HepG2 (cell line): Measurements from ENCODE around the gene ZFP90. TPM values are rescaled to one million over a fixed set of nuclear protein-coding genes. Genes with fewer than 3 reads are reported as not detected.
A peak's percentile ranks its signal among the peaks of the same experiment; 100 is the strongest.

Experiments
- ATAC-seq: fragments of 200-7000 bp; cut with Tn5 transposase; 3 replicates; pipeline ENCODE4 v1.9.1; 2020; ENCODE audit warnings: mild to moderate bottlenecking, moderate library complexity
- BruUV-seq: library from RNA; stranded (reverse); fragments of 400-500 nt; replicated peaks from 2 replicates; lab custom pipeline; 2021; lab: Mats Ljungman, UMichigan
- CTCF ChIA-PET: fragments of 300-600 bp; formaldehyde crosslinking; extraction: SDS; loops from one replicate; lab custom pipeline; 2021; ENCODE audit warnings: low total read pairs, inconsistent platforms, low intra/inter-chr PET ratio; lab: Yijun Ruan, JAX
- POLR2A ChIA-PET: fragments of 350-600 bp; sonication (Branson Sonifier 250); formaldehyde crosslinking; loops from one replicate; lab custom pipeline; 2020; ENCODE audit warnings: antibody characterized with exemption, inconsistent platforms; lab: Yijun Ruan, JAX
- DNase-seq: peaks from one replicate; pipeline ENCODE4 v3.0.0-alpha.2; 2015; ENCODE audit warnings: low spot score
- FAIRE-seq: peaks from 3 replicates; lab custom pipeline; 2011; peaks lifted over from hg19 to GRCh38; lab: Jason Lieb, UNC
- H2AFZ ChIP-seq: one replicate; pipeline ENCODE4 v1.6.1; 2011; ENCODE audit warnings: low read length, inconsistent platforms
- H3K27ac ChIP-seq: fragments of 300-600 bp; 3 replicates; pipeline ENCODE4 v1.8.0; 2011; ENCODE audit warnings: mixed run types, mild to moderate bottlenecking, mixed read lengths, low read length, inconsistent platforms; ENCODE audit not compliant: insufficient read depth; ENCODE audit errors: extremely low read length
- H3K27me3 ChIP-seq, 2 experiments: fragments of 200-600 bp in 1 of 2; 2 replicates in 1 of 2; 3 replicates in 1 of 2; pipeline versions ENCODE4 v1.6.0 to v1.8.0; 2011; ENCODE audit warnings: low read length in 2 of 2, mild to moderate bottlenecking in 2 of 2, moderate library complexity in 2 of 2, inconsistent platforms in 1 of 2; ENCODE audit not compliant: insufficient read depth in 2 of 2, control insufficient read depth in 1 of 2
- H3K36me3 ChIP-seq, 2 experiments: fragments of 200-600 bp in 1 of 2; replicated peaks in 1 of 2; 2 replicates in 1 of 2; 3 replicates in 1 of 2; pipeline versions ENCODE4 v1.5.1 to v1.8.0; 2011; ENCODE audit warnings: low read length in 2 of 2, inconsistent platforms in 1 of 2; ENCODE audit not compliant: insufficient read depth in 2 of 2, control insufficient read depth in 1 of 2
- H3K4me1 ChIP-seq: 2 replicates; pipeline ENCODE4 v1.5.1; 2012; ENCODE audit warnings: low read length, inconsistent platforms; ENCODE audit not compliant: insufficient read depth
- H3K4me2 ChIP-seq: 2 replicates; pipeline ENCODE4 v1.6.0; 2011; ENCODE audit warnings: low read depth, low read length, inconsistent platforms
- H3K4me3 ChIP-seq, 3 experiments: fragments of 200-600 bp in 1 of 3; sonication (generic), shearing (Covaris generic) in 1 of 3; replicated peaks in 1 of 3; 2 replicates each; pipeline ENCODE4 v1.5.1; 2011 to 2016; ENCODE audit warnings: low read length in 3 of 3, inconsistent platforms in 2 of 3, low read depth in 2 of 3, mild to moderate bottlenecking in 2 of 3, control low read depth in 1 of 3, mixed read lengths in 1 of 3; ENCODE audit not compliant: insufficient read depth in 1 of 3
- H3K79me2 ChIP-seq: one replicate; pipeline ENCODE4 v1.6.1; 2011; ENCODE audit warnings: low read length, inconsistent platforms; ENCODE audit not compliant: insufficient read depth
- H3K9ac ChIP-seq: 2 replicates; pipeline ENCODE4 v1.6.0; 2011; ENCODE audit warnings: mild to moderate bottlenecking, low read depth, low read length, inconsistent platforms; ENCODE audit not compliant: insufficient read depth
- H3K9me3 ChIP-seq: 2 replicates; pipeline ENCODE4 v1.5.1; 2012; ENCODE audit warnings: mild to moderate bottlenecking, low read length
- H4K20me1 ChIP-seq: 2 replicates; pipeline ENCODE4 v1.6.0; 2011; ENCODE audit warnings: inconsistent platforms, mild to moderate bottlenecking, low read length, moderate library complexity; ENCODE audit not compliant: insufficient read depth
- GLI4 ChIP-seq: sonication (generic); formaldehyde crosslinking; IDR thresholded peaks from 2 replicates; pipeline ENCODE4 v1.5.1; 2020; ENCODE audit warnings: missing genetic modification reagents, mild to moderate bottlenecking, moderate library complexity, borderline replicate concordance
- KLF15 ChIP-seq: sonication (generic); formaldehyde crosslinking; IDR thresholded peaks from 2 replicates; pipeline ENCODE4 v1.8.1; 2023; ENCODE audit warnings: borderline replicate concordance, mild to moderate bottlenecking, inconsistent platforms, missing genetic modification reagents, mixed read lengths
- MAFG ChIP-seq: sonication (generic); formaldehyde crosslinking; IDR thresholded peaks from 2 replicates; pipeline ENCODE4 v1.5.1; 2020; ENCODE audit warnings: mild to moderate bottlenecking, missing genetic modification reagents
- PHF8 ChIP-seq: sonication (generic); formaldehyde crosslinking; IDR thresholded peaks from 2 replicates; pipeline ENCODE4 v1.5.0; 2020; ENCODE audit warnings: missing genetic modification reagents
- RFXAP ChIP-seq: sonication (generic); formaldehyde crosslinking; IDR thresholded peaks from 2 replicates; pipeline ENCODE4 v1.4.0; 2020; ENCODE audit warnings: missing genetic modification reagents, borderline replicate concordance
- SMYD3 ChIP-seq: sonication (generic); formaldehyde crosslinking; IDR thresholded peaks from 2 replicates; pipeline ENCODE4 v1.8.1; 2023; ENCODE audit warnings: mild to moderate bottlenecking, missing genetic modification reagents
- TIGD3 ChIP-seq: sonication (generic); formaldehyde crosslinking; IDR thresholded peaks from 2 replicates; pipeline ENCODE4 v1.5.1; 2020; ENCODE audit warnings: mild to moderate bottlenecking, missing genetic modification reagents, borderline replicate concordance
- ZFYVE20 ChIP-seq: sonication (generic); formaldehyde crosslinking; IDR thresholded peaks from 2 replicates; pipeline ENCODE4 v1.8.0; 2023; ENCODE audit warnings: low read depth, mild to moderate bottlenecking, moderate library complexity, missing genetic modification reagents, borderline replicate concordance
- ZNF292 ChIP-seq: sonication (generic); formaldehyde crosslinking; IDR thresholded peaks from 2 replicates; pipeline ENCODE4 v1.8.1; 2022; ENCODE audit warnings: mild to moderate bottlenecking, low read depth, missing genetic modification reagents, borderline replicate concordance
- ZNF34 ChIP-seq: sonication (generic); formaldehyde crosslinking; IDR thresholded peaks from 2 replicates; pipeline ENCODE4 v1.4.0; 2020; ENCODE audit warnings: mild to moderate bottlenecking, missing genetic modification reagents, borderline replicate concordance
- ZNF382 ChIP-seq: sonication (generic); formaldehyde crosslinking; IDR thresholded peaks from 2 replicates; pipeline ENCODE4 v1.5.0; 2020; ENCODE audit warnings: missing genetic modification reagents, mild to moderate bottlenecking, borderline replicate concordance
- ZNF672 ChIP-seq: sonication (generic); formaldehyde crosslinking; IDR thresholded peaks from 2 replicates; pipeline ENCODE4 v1.8.1; 2022; ENCODE audit warnings: missing genetic modification reagents
- ZNF781 ChIP-seq: sonication (generic); formaldehyde crosslinking; IDR thresholded peaks from 2 replicates; pipeline ENCODE4 v1.5.1; 2020; ENCODE audit warnings: borderline replicate concordance, mild to moderate bottlenecking, missing genetic modification reagents; ENCODE audit errors: not compliant biosample characterization
- WGBS: methylation state at CpG from one replicate; pipeline ENCODE4 v1.1.6; 2017; ENCODE audit warnings: low lambda C conversion rate; 5-methylcytosine and 5-hydroxymethylcytosine counted together
- in situ Hi-C: cut with HindIII; loops from 2 replicates; pipeline ENCODE4 v1.10.0; 2017; ENCODE audit warnings: low pct_unique_long_range_greater_than_20kb; ENCODE audit not compliant: extremely low pct_ligation_motif_present
- intact Hi-C: fragments of 100-400 bp; cut with micrococcal nuclease; formaldehyde crosslinking; loops from one replicate; pipeline ENCODE4 v1.10.0; 2022; ENCODE audit not compliant: unreplicated experiment
- polyA plus RNA-seq, 8 experiments: library from polyadenylated mRNA; depleted of rRNA in 3 of 8; stranded (reverse) in 7 of 8; unstranded in 1 of 8; fragments of >200 nt; fragmentation: Illumina TruSeq in 4 of 8; extraction: Trizol in 4 of 8; gene quantifications; 2 replicates each; pipeline versions ENCODE4 v1.2.1 to v1.2.3, GENCODE V29; 2011 to 2016; ENCODE audit warnings: low read depth in 4 of 8, missing spikeins in 1 of 8, mixed read lengths in 1 of 8; ENCODE audit not compliant: insufficient read depth in 1 of 8
- total RNA-seq, 5 experiments: library from RNA; depleted of rRNA; stranded (reverse); fragments of >200 nt; fragmentation: Illumina TruSeq; extraction: Trizol; gene quantifications; 2 replicates each; pipeline ENCODE4 v1.2.3, GENCODE V29; 2016; ENCODE audit warnings: low read depth in 1 of 5
- TF ChIP-seq, protein P1 (sequence below): sonication (generic); formaldehyde crosslinking; IDR thresholded peaks from 2 replicates; pipeline ENCODE4 v1.4.0; 2020; ENCODE audit warnings: missing genetic modification reagents, borderline replicate concordance
- TF ChIP-seq, protein P2 (sequence below): IDR thresholded peaks from 2 replicates; pipeline ENCODE4 v1.6.1; 2016; ENCODE audit warnings: missing compliant biosample characterization, missing genetic modification reagents, borderline replicate concordance

Gene ZFP90
- total and polyA plus RNA-seq, 2 of the 13 experiments (the other 11 are each of a cell fraction or from before 2014, with no cell fraction given) = 17.6 to 18.9 TPM

GRCh38 chr16:68529931-68530701 lies 9.0 kb upstream of the ZFP90 start:
- intact Hi-C loops (loop anchor here (2.0 to 10.0 kb wide), 2 partner anchors 63 to 605 kb away; partner anchors contain the start of genes CHTF8 and UTP4), in situ Hi-C loops (loop anchor here (5.0 kb wide), 1 partner anchor 62 kb away; no protein-coding TSS in a partner anchor)
- peak; percentile 15 for FAIRE-seq
- TF ChIP-seq ZNF292 (CRISPR knock-in tag) = peak; percentile 89; the same call in 1 of the 2 replicates
- TF ChIP-seq SMYD3 = peak; percentile 70; the same call in 1 of the 2 replicates
- peak; percentile 78; the same call in 1 of the 2 replicates for TF ChIP-seq ZFYVE20 (CRISPR knock-in tag)
- no peak for TF ChIP-seq ZNF672 (CRISPR knock-in tag)
- peak; percentile 93; the same call in 1 of the 2 replicates for TF ChIP-seq GLI4
- peak; percentile 92 for TF ChIP-seq RFXAP (CRISPR knock-in tag)
- TF ChIP-seq ZNF34 (CRISPR knock-in tag) = no peak
- TF ChIP-seq, protein P1, sequence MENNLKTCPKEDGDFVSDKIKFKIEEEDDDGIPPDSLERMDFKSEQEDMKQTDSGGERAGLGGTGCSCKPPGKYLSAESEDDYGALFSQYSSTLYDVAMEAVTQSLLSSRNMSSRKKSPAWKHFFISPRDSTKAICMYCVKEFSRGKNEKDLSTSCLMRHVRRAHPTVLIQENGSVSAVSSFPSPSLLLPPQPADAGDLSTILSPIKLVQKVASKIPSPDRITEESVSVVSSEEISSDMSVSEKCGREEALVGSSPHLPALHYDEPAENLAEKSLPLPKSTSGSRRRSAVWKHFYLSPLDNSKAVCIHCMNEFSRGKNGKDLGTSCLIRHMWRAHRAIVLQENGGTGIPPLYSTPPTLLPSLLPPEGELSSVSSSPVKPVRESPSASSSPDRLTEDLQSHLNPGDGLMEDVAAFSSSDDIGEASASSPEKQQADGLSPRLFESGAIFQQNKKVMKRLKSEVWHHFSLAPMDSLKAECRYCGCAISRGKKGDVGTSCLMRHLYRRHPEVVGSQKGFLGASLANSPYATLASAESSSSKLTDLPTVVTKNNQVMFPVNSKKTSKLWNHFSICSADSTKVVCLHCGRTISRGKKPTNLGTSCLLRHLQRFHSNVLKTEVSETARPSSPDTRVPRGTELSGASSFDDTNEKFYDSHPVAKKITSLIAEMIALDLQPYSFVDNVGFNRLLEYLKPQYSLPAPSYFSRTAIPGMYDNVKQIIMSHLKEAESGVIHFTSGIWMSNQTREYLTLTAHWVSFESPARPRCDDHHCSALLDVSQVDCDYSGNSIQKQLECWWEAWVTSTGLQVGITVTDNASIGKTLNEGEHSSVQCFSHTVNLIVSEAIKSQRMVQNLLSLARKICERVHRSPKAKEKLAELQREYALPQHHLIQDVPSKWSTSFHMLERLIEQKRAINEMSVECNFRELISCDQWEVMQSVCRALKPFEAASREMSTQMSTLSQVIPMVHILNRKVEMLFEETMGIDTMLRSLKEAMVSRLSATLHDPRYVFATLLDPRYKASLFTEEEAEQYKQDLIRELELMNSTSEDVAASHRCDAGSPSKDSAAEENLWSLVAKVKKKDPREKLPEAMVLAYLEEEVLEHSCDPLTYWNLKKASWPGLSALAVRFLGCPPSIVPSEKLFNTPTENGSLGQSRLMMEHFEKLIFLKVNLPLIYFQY = peak; percentile 72; the same call in 1 of the 2 replicates
- peak; percentile 99 for TF ChIP-seq ZNF781 (CRISPR knock-in tag)
- TF ChIP-seq PHF8 (CRISPR knock-in tag) = peak; percentile 92
- no peak; the same call in 1 of the 2 replicates for TF ChIP-seq MAFG
- TF ChIP-seq ZNF382 = no peak
- peak; percentile 95; the same call in 1 of the 2 replicates for TF ChIP-seq KLF15 (CRISPR knock-in tag)
- TF ChIP-seq, protein P2, sequence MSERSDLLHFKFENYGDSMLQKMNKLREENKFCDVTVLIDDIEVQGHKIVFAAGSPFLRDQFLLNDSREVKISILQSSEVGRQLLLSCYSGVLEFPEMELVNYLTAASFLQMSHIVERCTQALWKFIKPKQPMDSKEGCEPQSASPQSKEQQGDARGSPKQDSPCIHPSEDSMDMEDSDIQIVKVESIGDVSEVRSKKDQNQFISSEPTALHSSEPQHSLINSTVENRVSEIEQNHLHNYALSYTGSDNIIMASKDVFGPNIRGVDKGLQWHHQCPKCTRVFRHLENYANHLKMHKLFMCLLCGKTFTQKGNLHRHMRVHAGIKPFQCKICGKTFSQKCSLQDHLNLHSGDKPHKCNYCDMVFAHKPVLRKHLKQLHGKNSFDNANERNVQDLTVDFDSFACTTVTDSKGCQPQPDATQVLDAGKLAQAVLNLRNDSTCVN (CRISPR knock-in tag) = peak; percentile 79
- peak; percentile 82; the same call in 1 of the 2 replicates for TF ChIP-seq TIGD3

More at GRCh38 chr16:68529931-68530701, 9.0 kb upstream of the ZFP90 start:
- no peaks in the 10 kb centered on the region for H3K79me2 ChIP-seq
- H3K9ac ChIP-seq = peak overlapping the region; percentile 61
- H3K27me3 ChIP-seq = no peaks in the 10 kb centered on the region
- H4K20me1 ChIP-seq = no peaks in the 10 kb centered on the region
- H3K27ac ChIP-seq = no peak overlapping the region
- peaks cover 6% of the 10 kb centered on the region for H3K9me3 ChIP-seq
- H2AFZ ChIP-seq = no peak overlapping the region
- BruUV-seq = no TSS peak
- H3K4me1 ChIP-seq = peaks cover 52% of the 10 kb centered on the region
- H3K4me2 ChIP-seq = peak overlapping the region; percentile 88
- ChIA-PET POLR2A (interaction anchor here (0.5 to 1.7 kb wide), 8 partner anchors 8 to 314 kb away, joined by 3 to 13 read pairs (median 4); partner anchors contain the start of genes SMPD3 and TANGO6), CTCF (interaction anchor here (0.8 to 2.5 kb wide), 2 partner anchors 10 to 63 kb away, joined by 4 to 8 read pairs; no protein-coding TSS in a partner anchor)
- no peaks in the 10 kb centered on the region; a peak in 1 of 5 replicates for H3K36me3 ChIP-seq
- peak; percentile 85 for ATAC-seq
- 5% methylated on average over 27 of the region's 56 CpGs for WGBS
- peak overlapping the region; percentile 61 to 86 (median 73) for H3K4me3 ChIP-seq
- DNase-seq = peak; percentile 82
